Caco-2 (cell line): Measurements from ENCODE around the gene DDX17. TPM values are rescaled to one million over a fixed set of nuclear protein-coding genes. Genes with fewer than 3 reads are reported as not detected.

Experiments
- BruUV-seq: library from RNA; stranded (reverse); fragments of 400-500 nt; replicated peaks from 2 replicates; lab custom pipeline; 2021; lab: Mats Ljungman, UMichigan
- CTCF ChIA-PET: fragments of 300-600 bp; sonication (Branson Sonifier 250); formaldehyde crosslinking; loops from one replicate; lab custom pipeline; 2022; ENCODE audit warnings: antibody characterized with exemption; lab: Charles Lee
- POLR2A ChIA-PET: fragments of 300-600 bp; sonication (Branson Sonifier 250); formaldehyde crosslinking; loops from one replicate; lab custom pipeline; 2022; ENCODE audit warnings: antibody characterized with exemption; lab: Charles Lee
- DNase-seq, 2 experiments: peaks; one replicate each; pipeline versions ENCODE4 v3.0.0 to v3.0.0-alpha.2; 2020 to 2022
- H3K27me3 ChIP-seq: replicated peaks from 2 replicates; pipeline ENCODE4 v1.6.0; 2011; ENCODE audit warnings: low read length; ENCODE audit not compliant: control insufficient read depth, insufficient read depth
- H3K36me3 ChIP-seq: 2 replicates; pipeline ENCODE4 v1.5.1; 2011; ENCODE audit warnings: low read length; ENCODE audit not compliant: control insufficient read depth, insufficient read depth
- H3K4me1 ChIP-seq: fragments of 250-450 bp; sonication (Bioruptor Pico); 2 replicates; pipeline ENCODE4 v1.5.1; 2020; ENCODE audit warnings: mild to moderate bottlenecking
- H3K4me3 ChIP-seq: 2 replicates; pipeline ENCODE4 v1.5.1; 2011; ENCODE audit warnings: low read depth, mild to moderate bottlenecking, control low read depth, low read length
- H3K9me3 ChIP-seq: fragments of 250-450 bp; sonication (Bioruptor Pico); 2 replicates; pipeline ENCODE4 v1.5.1; 2020; ENCODE audit warnings: mild to moderate bottlenecking, moderate library complexity
- H3K27ac Mint-ChIP-seq: one replicate; pipeline ENCODE4 v1.8.0; 2022; ENCODE audit warnings: mixed read lengths; ENCODE audit not compliant: unreplicated experiment
- H3K27me3 Mint-ChIP-seq: one replicate; pipeline ENCODE4 v1.8.0; 2022; ENCODE audit warnings: mixed read lengths; ENCODE audit not compliant: insufficient read depth, unreplicated experiment
- H3K36me3 Mint-ChIP-seq: one replicate; pipeline ENCODE4 v1.8.0; 2022; ENCODE audit warnings: mild to moderate bottlenecking, mixed read lengths; ENCODE audit not compliant: insufficient read depth, unreplicated experiment
- H3K4me1 Mint-ChIP-seq: one replicate; pipeline ENCODE4 v1.8.0; 2022; ENCODE audit warnings: low read depth, mixed read lengths; ENCODE audit not compliant: unreplicated experiment
- H3K4me3 Mint-ChIP-seq: one replicate; pipeline ENCODE4 v1.8.0; 2022; ENCODE audit warnings: mild to moderate bottlenecking, moderate library complexity, mixed read lengths; ENCODE audit not compliant: unreplicated experiment
- H3K9me3 Mint-ChIP-seq: one replicate; pipeline ENCODE4 v1.8.0; 2022; ENCODE audit warnings: mixed read lengths; ENCODE audit not compliant: unreplicated experiment
- CTCF ChIP-seq, 2 experiments: fragments of 200-600 bp in 1 of 2; IDR thresholded peaks; 1 replicate in 1 of 2; 2 replicates in 1 of 2; pipeline versions ENCODE4 v1.5.1 to v1.8.0; 2011 to 2022; ENCODE audit warnings: antibody characterized with exemption in 1 of 2, control low read depth in 1 of 2, inconsistent platforms in 1 of 2, low read depth in 1 of 2, low read length in 1 of 2, mild to moderate bottlenecking in 1 of 2, moderate library complexity in 1 of 2; ENCODE audit not compliant: insufficient read depth in 1 of 2, severe bottlenecking in 1 of 2, unreplicated experiment in 1 of 2
- intact Hi-C: fragments of 100-400 bp; cut with micrococcal nuclease; formaldehyde crosslinking; loops from one replicate; pipeline ENCODE4 v1.10.0; 2022; ENCODE audit not compliant: unreplicated experiment
- total RNA-seq: library from RNA; stranded (reverse); gene quantifications from 2 replicates; pipeline ENCODE4 v1.2.3, GENCODE V29; 2022

Gene DDX17
- total RNA-seq, 1 experiment from 2014 or later = 367 TPM

GRCh38 chr22:38436629-38437395 is 69.3 kb downstream of the DDX17 start:
- intact Hi-C loops = no loop called here
- Histone ChIP-seq H3K36me3 (no peaks in the 10 kb centered on the region), H3K9me3 (no peaks in the 10 kb centered on the region), H3K4me3 (no peak overlapping the region), H3K4me1 (no peaks in the 10 kb centered on the region), H3K27me3 (no peaks in the 10 kb centered on the region)
- Mint-ChIP-seq H3K4me3 (no peak overlapping the region), H3K36me3 (no peaks in the 10 kb centered on the region), H3K27ac (no peak overlapping the region), H3K9me3 (no peaks in the 10 kb centered on the region), H3K4me1 (no peaks in the 10 kb centered on the region), H3K27me3 (peaks cover 3% of the 10 kb centered on the region)
- no peak for DNase-seq
- TF ChIP-seq CTCF (IDR thresholded peaks at IDR 0.05; ENCODE audit: insufficient read depth in 1 of 2, low read depth in 1 of 2, low read length in 1 of 2, severe bottlenecking in 1 of 2, unreplicated experiment in 1 of 2) = no peak
- no TSS peak for BruUV-seq
- CTCF ChIA-PET = no interaction called here
- POLR2A ChIA-PET = no interaction called here

- Mint-ChIP-seq H3K36me3 (no peaks in the 10 kb centered on the region), H3K4me1 (no peaks in the 10 kb centered on the region), H3K27ac (no peak overlapping the region), H3K27me3 (peaks cover 3% of the 10 kb centered on the region), H3K9me3 (no peaks in the 10 kb centered on the region), H3K4me3 (no peak overlapping the region)
- H3K9me3 ChIP-seq = no peaks in the 10 kb centered on the region
- no peak for TF ChIP-seq CTCF (IDR thresholded peaks at IDR 0.05; ENCODE audit: insufficient read depth in 1 of 2, low read depth in 1 of 2, low read length in 1 of 2, severe bottlenecking in 1 of 2, unreplicated experiment in 1 of 2)
- no peaks in the 10 kb centered on the region for H3K27me3 ChIP-seq
- CTCF ChIA-PET = no interaction called here
- intact Hi-C loops = no loop called here
- BruUV-seq = no TSS peak
- no peaks in the 10 kb centered on the region for H3K4me1 ChIP-seq
- H3K36me3 ChIP-seq = no peaks in the 10 kb centered on the region
- no peak overlapping the region for H3K4me3 ChIP-seq
- DNase-seq = no peak
- POLR2A ChIA-PET = no interaction called here
These were observed 70.1 kb downstream of the DDX17 start for GRCh38 chr22:38435965-38436364.

- Histone ChIP-seq H3K36me3 (no peaks in the 10 kb centered on the region), H3K27me3 (no peaks in the 10 kb centered on the region), H3K9me3 (no peaks in the 10 kb centered on the region), H3K4me3 (no peak overlapping the region), H3K4me1 (no peaks in the 10 kb centered on the region)
- Mint-ChIP-seq H3K27ac (no peak overlapping the region), H3K36me3 (no peaks in the 10 kb centered on the region), H3K27me3 (peaks cover 3% of the 10 kb centered on the region), H3K4me3 (no peak overlapping the region), H3K4me1 (no peaks in the 10 kb centered on the region), H3K9me3 (no peaks in the 10 kb centered on the region)
- DNase-seq = no peak
- ChIA-PET CTCF (no interaction called here), POLR2A (no interaction called here)
- intact Hi-C loops = no loop called here
- peak in 1 of 2 experiments; percentile 6 for TF ChIP-seq CTCF (IDR thresholded peaks at IDR 0.05; ENCODE audit: insufficient read depth in 1 of 2, low read depth in 1 of 2, low read length in 1 of 2, severe bottlenecking in 1 of 2, unreplicated experiment in 1 of 2)
- BruUV-seq = no TSS peak
These were observed 71.1 kb downstream of the DDX17 start for GRCh38 chr22:38435010-38435409.
